GM18505 (cell line): ENCODE measurements around the gene ADAM33.

Source experiments
- ATAC-seq: cut with Tn5 transposase; IDR thresholded peaks from one replicate; pipeline ENCODE4 v1.9.1; 2021; ENCODE audit not compliant: unreplicated experiment
- POLR2A ChIP-seq: IDR thresholded peaks from 4 replicates; pipeline ENCODE4 v1.6.1; 2011; ENCODE audit warnings: borderline replicate concordance; ENCODE audit not compliant: insufficient read depth, insufficient read length; ENCODE audit errors: extremely low read depth

Gene ADAM33

GRCh38 chr20:3673221-3674070 is 8.4 kb downstream of the ADAM33 start:
- no peak for TF ChIP-seq POLR2A
- ATAC-seq, result no peak

GRCh38 chr20:3672547-3673171 is 9.2 kb downstream of the ADAM33 start:
- TF ChIP-seq POLR2A, result no peak
- no peak for ATAC-seq

- no peak for TF ChIP-seq POLR2A
- no peak for ATAC-seq
Observed at GRCh38 chr20:3671986-3672546, 9.7 kb downstream of the ADAM33 start.

GRCh38 chr20:3670945-3671344 is 10.9 kb downstream of the ADAM33 start:
- no peak for TF ChIP-seq POLR2A
- no peak for ATAC-seq

- no peak for TF ChIP-seq POLR2A
Observed at GRCh38 chr20:3670511-3670910, 11.3 kb downstream of the ADAM33 start.

GRCh38 chr20:3669710-3670367 is 12.0 kb downstream of the ADAM33 start:
- no peak for TF ChIP-seq POLR2A
- no peak for ATAC-seq

More at GRCh38 chr20:3670511-3670910, 11.3 kb downstream of the ADAM33 start:
- no peak for ATAC-seq

- no peak for ATAC-seq
Observed at GRCh38 chr20:3667434-3668037, 14.3 kb downstream of the ADAM33 start.

GRCh38 chr20:3663858-3664257 is 18.0 kb downstream of the ADAM33 start:
- no peak for TF ChIP-seq POLR2A
- no peak for ATAC-seq

More at GRCh38 chr20:3667434-3668037, 14.3 kb downstream of the ADAM33 start:
- no peak for TF ChIP-seq POLR2A

GRCh38 chr20:3663031-3663701 is 18.6 kb downstream of the ADAM33 start, which contains the start of gene GFRA4:
Gene GFRA4, minus strand, starts transcription at chr20:3663399. Its CDS starts 0 bp downstream, at chr20:3663399.
- no peak for TF ChIP-seq POLR2A
- no peak for ATAC-seq

- no peak for TF ChIP-seq POLR2A
- no peak for ATAC-seq
Observed at GRCh38 chr20:3661814-3662665, 19.8 kb downstream of the ADAM33 start.

GRCh38 chr20:3661060-3661813 is 20.6 kb downstream of the ADAM33 start:
- TF ChIP-seq POLR2A, result no peak
- no peak for ATAC-seq
